ENCODE data around the gene TNFAIP6. TPM values are rescaled to one million over a fixed set of nuclear protein-coding genes. Genes with fewer than 3 reads are reported as not detected.

The TNFAIP6 gene
- polyA plus RNA-seq, 12 donors, result 8.9 to 32.4 (median 16.1) TPM; not detected in 1

DNA sequence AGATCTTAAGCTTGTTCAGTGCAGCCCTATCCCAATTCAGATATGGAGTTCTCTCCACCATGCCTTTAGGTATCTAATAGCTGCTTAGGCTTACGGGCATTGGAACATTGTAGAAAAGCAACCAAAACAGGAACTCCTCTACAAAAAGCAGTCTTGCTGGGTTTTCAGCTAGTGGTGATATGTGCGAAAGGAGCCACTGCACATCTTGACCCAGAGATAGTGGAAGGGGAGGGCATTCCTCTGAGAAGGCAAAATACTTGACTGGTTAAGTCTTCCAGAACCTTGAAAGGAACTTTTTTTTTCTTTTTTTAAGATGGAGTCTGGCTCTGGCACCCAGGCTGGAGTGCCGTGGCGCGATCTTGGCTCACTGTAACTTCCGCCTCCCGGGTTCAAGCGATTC, 2.6 kb upstream of the TNFAIP6 start:
- DNase-seq, result no peak

- DNase-seq, result peak; percentile 33
Observed at GRCh38 chr2:151358166-151358970, 976 bp downstream of the TNFAIP6 start.

GRCh38 chr2:151359768-151360461, 2.5 kb downstream of the TNFAIP6 start:
- no peak for DNase-seq

DNA sequence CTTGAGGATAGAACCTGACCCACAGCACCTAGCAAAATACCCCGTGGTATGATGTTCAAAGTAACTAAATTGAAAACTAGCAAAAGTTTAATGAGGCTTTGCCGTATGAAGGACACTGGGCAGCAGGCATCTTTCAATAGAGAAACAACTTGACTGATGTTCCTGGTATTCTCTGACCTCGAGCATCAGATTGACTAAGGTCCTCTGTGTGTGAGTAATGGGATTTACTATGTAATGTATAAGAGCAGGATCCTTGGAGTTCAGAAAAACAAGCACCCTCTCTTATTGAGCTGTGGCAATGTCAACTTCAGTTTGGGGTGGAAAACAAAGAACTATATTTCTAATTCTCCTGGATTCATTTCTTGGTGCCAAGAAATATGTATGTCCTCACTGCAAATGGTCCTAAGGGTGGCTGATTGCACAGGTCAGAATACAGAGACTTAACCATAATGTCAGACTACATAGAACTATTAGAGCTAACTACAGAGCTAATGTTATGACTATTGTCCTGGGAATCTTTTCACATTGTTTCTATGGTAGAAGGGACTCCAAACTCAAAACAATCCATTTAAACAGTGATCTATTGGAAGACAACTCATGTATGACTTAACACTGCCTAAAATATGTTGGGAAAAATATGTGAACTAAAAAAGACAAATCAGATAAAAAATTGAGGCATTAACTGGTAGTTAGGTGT, 4.4 kb downstream of the TNFAIP6 start:
- peak; percentile 55 for DNase-seq

GRCh38 chr2:151363709-151364108, 6.3 kb downstream of the TNFAIP6 start:
- DNase-seq, result peak; percentile 64

GRCh38 chr2:151367571-151367970, 10.2 kb downstream of the TNFAIP6 start:
- no peak for DNase-seq

DNA sequence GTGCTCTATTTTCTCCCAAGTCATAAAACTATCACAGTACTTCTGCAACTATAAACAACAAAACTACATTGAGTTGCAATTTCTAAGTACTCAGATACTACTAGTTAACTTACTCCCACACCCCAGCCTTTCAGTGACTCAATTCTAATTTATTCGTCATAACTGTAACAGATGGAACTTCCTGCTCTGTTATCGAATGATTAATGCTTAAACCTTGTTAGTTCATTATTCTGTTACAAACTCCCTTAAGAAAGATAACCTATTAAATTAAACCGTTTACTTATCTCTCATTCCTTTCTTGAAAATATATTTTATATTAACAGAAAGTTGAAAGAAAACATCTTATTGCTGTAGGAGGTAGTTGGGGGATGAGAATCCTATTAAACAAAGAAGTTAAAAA, 17.0 kb downstream of the TNFAIP6 start:
- no peak for DNase-seq

- DNase-seq, result no peak
Observed at GRCh38 chr2:151379169-151379568, 21.8 kb downstream of the TNFAIP6 start.

- DNase-seq, result no peak
Observed at GRCh38 chr2:151380580-151381235, 23.3 kb downstream of the TNFAIP6 start.

- DNase-seq, result no peak
Observed at GRCh38 chr2:151381266-151381665, 23.9 kb downstream of the TNFAIP6 start.

- DNase-seq, result no peak
Observed at GRCh38 chr2:151388011-151388410, 30.6 kb downstream of the TNFAIP6 start.

GRCh38 chr2:151391436-151391835, 34.0 kb downstream of the TNFAIP6 start:
- no peak for DNase-seq

GRCh38 chr2:151394509-151394908, 37.1 kb downstream of the TNFAIP6 start:
- no peak for DNase-seq

DNA sequence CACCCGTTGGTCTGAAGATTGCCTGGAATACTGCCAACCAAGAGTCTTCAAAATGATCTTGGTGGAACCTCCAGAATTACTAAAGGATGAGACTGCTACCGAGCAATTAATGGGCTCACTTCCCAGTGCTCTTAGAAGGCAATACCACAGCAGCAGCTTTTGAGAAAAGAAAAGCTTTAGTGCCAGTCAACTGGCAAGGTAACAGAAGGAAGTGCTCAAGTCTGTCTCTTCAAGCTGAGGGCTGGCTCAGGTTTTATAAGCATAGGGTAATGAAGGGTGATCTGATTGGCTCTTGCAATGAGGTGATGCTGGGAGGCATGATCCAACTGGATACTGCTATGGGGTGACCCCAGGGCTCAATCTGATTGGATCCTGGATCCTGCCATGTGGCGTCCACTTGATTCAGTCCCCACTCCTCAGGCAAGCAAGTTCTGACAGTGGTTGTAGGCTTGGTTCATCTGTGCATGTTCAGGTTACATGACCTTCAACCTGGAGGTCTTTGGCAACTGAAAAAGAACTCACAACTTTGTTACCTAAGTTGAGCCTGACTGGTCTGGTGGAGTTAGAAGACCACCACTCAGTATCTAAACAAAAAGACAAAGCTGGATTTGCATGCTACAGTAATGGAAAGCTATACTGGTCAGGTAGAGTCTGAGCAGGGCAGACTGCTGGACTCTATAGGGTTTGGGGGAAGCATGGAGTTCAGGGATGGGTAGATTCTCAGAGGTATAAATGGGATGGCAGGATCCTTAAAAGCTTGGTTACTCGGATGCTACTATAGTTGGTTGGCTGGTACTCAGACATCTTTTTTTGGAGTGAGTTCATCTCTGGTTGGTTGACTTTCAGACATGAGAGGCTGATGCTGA, 38.4 kb downstream of the TNFAIP6 start:
- no peak for DNase-seq

GRCh38 chr2:151399981-151400380, 42.6 kb downstream of the TNFAIP6 start:
- DNase-seq, result no peak

DNA sequence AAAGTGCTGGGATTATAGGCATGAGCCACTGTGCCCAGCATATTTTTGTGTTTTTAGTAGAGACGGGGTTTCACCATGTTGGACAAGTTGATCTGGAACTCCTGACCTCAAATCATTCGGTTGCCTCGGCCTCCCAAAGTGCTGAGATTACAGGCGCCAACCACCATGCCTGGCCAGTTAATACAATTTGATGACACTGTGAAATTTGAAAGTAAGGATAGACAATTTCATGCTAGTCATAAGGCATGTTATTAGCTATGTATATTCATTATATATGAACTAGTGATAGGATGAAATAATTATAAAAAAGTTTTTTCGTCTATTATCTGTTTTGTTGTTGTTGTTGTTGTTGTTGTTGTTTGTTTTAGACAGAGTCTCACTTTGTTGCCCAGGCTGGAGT, 43.8 kb downstream of the TNFAIP6 start:
- no peak for DNase-seq

GRCh38 chr2:151403914-151404313, 46.5 kb downstream of the TNFAIP6 start:
- DNase-seq, result no peak

- DNase-seq, result no peak
Observed at GRCh38 chr2:151405376-151405775, 48.0 kb downstream of the TNFAIP6 start.

GRCh38 chr2:151407281-151407680, 49.9 kb downstream of the TNFAIP6 start:
- no peak for DNase-seq

GRCh38 chr2:151408788-151409600, 51.6 kb downstream of the TNFAIP6 start:
- no peak for DNase-seq
